HUDEP-2 (cell line): Measurements from ENCODE around the gene TJAP1.
"Not testable (repeated sequence)": the region's sequence is repeated elsewhere in the genome, so short reads cannot be mapped to it uniquely, and the experiment has no call there.

Experiments
- DNase-seq, 76 experiments: peaks; one replicate each; lab custom pipeline; 2025; ENCODE audit not compliant: unreplicated experiment in 76 of 76; lab: John Stamatoyannopoulos, UW

Gene TJAP1

GRCh38 chr6:43523284-43523683 is 45.9 kb downstream of the TJAP1 start:
- DNase-seq = no peak

DNA sequence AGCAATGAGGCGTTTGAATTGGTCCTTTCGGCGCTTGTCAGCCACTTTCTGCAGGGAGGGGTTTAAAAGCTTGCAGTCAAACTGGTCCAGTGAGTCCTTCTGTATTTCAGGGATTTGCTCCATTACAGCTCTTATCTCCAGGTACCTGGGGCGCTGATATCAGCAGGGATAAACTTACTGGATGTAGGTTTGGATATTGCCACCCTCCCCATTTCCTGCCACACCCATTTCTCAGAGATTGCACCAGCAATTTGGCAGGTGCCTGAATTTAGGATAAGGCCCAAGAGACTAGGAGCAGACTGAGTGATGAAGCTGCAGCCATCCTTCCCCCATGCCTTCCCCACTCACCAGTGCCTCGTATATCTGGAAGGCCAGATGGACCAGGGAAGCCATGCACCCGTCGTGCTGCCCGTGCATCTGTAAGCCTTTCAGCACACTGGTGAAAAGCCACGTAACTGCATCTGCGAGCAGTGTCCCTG is 47.2 kb downstream of the TJAP1 start:
- peak in 4 of 76 experiments; percentile 13 to 23 (median 21) for DNase-seq

- no peak for DNase-seq
Measured at GRCh38 chr6:43532201-43532600, 54.8 kb downstream of the TJAP1 start.

DNA sequence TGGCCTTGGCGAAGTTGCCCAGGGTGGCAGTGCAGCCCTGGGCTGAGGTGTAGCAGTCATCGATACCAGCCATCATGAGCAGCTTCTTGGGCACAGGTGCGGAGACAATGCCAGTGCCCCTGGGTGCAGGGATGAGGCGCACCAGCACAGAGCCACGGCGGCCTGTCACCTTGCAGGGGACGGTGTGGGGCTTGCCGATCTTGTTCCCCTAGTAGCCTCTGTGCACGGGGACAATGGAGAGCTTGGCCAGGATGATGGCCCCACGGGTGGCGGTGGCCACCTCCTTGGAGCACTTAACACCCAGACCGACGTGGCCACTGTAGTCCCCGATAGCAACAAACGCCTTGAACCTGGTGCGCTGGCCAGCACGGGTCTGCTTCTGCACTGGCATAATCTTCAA is 61.6 kb downstream of the TJAP1 start:
- not testable (repeated sequence) for DNase-seq

GRCh38 chr6:43539409-43539808 is 62.0 kb downstream of the TJAP1 start:
- DNase-seq = not testable (repeated sequence)

- DNase-seq = no peak
Measured at GRCh38 chr6:43540507-43540906, 63.1 kb downstream of the TJAP1 start.

DNA sequence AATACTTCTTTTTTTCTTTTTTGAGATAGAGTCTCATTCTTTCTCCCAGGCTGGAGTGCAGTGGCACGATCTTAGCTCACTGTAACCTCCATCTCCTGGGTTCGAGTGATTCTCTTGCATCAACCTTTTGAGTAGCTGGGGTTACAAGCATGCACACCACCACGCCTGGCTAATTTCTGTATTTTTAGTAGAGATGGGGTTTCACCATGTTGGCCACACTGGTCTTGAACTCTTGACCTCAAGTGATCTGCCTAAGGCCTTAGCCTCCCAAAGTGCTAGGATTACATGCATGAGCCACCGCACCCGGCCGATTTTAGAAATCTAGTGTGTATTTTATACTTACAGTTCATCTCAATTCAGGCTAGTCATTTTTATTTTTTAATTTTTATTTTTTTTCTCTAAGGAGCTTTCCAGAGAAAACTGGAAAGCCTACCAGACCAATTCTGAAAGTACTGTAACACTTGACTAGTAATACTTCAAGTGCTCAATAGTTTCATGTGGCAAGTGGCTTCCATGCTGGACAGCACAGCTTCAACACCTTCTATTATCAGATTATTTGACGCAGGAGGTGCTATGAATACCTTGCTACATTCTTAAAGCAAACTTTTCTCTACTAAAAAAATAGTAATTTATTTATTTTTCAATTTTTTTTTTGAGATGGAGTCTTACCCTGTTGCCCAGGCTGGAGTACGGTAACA is 64.6 kb downstream of the TJAP1 start:
- DNase-seq = no peak

- no peak for DNase-seq
Measured at GRCh38 chr6:43544461-43544860, 67.1 kb downstream of the TJAP1 start.

DNA sequence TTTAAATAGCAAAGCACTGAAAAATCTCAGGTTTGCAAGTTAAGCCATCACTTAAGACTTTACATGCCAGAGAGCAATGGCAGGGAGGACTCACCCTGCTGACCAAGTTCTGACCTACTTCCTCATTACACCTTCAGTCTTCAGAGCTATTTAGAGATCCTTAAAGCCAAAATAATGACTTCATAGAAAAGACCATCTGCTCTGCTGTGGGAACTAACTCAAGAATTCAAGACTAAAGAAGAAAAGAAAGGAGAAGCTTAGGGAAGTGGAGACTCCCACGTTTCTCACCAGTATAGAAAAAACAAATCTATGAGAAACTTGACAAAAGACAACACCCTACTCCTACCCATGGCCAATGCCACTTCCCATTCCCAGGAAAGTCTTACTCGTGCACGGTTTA is 69.9 kb downstream of the TJAP1 start:
- DNase-seq = no peak
